Measurements from ENCODE around the gene NUP210. TPM values are rescaled to one million over a fixed set of nuclear protein-coding genes. Genes with fewer than 3 reads are reported as not detected.

Gene NUP210
- total and polyA plus RNA-seq, 2 experiments from 2014 or later: 13.8 to 73.9 TPM

DNA sequence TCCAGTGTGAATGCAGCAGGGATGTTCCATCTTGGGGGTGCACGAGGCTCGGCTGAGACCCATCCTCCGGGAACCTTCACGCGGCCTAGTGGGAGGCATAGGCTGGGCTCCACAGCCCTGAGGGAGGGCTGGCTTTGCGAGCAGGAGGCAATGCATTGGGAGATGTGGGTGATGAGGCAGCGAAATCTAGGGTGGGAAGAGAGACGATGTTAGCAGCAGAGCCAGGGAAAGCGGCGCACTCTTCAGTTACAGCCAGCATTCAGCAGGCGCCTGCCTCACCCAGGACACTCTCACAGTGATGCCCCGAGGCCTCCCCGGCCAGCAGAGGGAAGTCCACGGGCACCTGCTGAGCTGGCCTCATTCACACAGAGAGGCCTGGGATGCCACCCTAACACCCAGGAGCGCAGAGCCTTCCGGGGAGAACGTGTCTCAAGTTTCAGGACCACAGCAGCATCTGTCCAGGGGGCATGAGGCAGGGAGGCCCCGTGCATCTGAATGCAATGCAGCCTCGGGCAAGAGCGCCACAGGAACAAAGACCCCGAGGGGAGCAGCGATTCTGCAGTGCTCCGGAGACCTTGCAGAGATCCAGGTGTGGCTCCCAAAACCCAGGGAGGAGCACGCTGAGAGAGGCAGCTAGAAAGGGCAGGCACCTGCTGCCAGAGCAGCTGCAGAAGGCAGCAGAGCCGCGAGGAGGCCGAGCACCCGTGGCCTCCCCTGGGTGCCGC lies 102.4 kb downstream of the NUP210 start:
- Histone ChIP-seq H3K4me1 (ENCODE audit: insufficient read depth) (no peaks in the 10 kb centered on the region), H3F3A (replicated peaks; ENCODE audit: low read depth) (no peaks in the 10 kb centered on the region), H3K36me3 (ENCODE audit: insufficient read depth) (no peaks in the 10 kb centered on the region; the same call in 1 of the 2 replicates), H4K20me1 (replicated peaks; ENCODE audit: insufficient read depth) (no peaks in the 10 kb centered on the region), H3K4me2 (no peak overlapping the region), H3K79me2 (replicated peaks; ENCODE audit: insufficient read depth) (no peaks in the 10 kb centered on the region), H3K27ac (ENCODE audit: low read depth) (no peak overlapping the region), H2AFZ (no peak overlapping the region), H3K27me3 (ENCODE audit: insufficient read depth) (no peaks in the 10 kb centered on the region), H3K9me2 (ENCODE audit: insufficient read depth) (no peaks in the 10 kb centered on the region), H3K4me3 (no peak overlapping the region)
- Mint-ChIP-seq H3K36me3 (ENCODE audit: low read depth) (peaks cover 81% of the 10 kb centered on the region), H3K4me1 (no peaks in the 10 kb centered on the region), H3K9me3 (no peaks in the 10 kb centered on the region), H3K4me3 (no peak overlapping the region), H3K27ac (no peak overlapping the region), H3K27me3 (ENCODE audit: insufficient read depth, low read depth, poor library complexity) (peaks cover 21% of the 10 kb centered on the region)
- TF ChIP-seq, protein P1, sequence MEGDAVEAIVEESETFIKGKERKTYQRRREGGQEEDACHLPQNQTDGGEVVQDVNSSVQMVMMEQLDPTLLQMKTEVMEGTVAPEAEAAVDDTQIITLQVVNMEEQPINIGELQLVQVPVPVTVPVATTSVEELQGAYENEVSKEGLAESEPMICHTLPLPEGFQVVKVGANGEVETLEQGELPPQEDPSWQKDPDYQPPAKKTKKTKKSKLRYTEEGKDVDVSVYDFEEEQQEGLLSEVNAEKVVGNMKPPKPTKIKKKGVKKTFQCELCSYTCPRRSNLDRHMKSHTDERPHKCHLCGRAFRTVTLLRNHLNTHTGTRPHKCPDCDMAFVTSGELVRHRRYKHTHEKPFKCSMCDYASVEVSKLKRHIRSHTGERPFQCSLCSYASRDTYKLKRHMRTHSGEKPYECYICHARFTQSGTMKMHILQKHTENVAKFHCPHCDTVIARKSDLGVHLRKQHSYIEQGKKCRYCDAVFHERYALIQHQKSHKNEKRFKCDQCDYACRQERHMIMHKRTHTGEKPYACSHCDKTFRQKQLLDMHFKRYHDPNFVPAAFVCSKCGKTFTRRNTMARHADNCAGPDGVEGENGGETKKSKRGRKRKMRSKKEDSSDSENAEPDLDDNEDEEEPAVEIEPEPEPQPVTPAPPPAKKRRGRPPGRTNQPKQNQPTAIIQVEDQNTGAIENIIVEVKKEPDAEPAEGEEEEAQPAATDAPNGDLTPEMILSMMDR (conservative IDR thresholded peaks at IDR 0.05; ENCODE audit: low read depth in 2 of 2): no peak
- TF ChIP-seq POLR2AphosphoS5 (IDR thresholded peaks at IDR 0.05; ENCODE audit: low read depth) (no peak), CREB1 (CRISPR knock-in tag; IDR thresholded peaks at IDR 0.05; ENCODE audit: low read depth) (no peak), EZH2phosphoT487 (IDR thresholded peaks at IDR 0.05; ENCODE audit: unreplicated experiment) (no peak), JUNB (IDR thresholded peaks at IDR 0.05; ENCODE audit: unreplicated experiment) (no peak), EZH2 (IDR thresholded peaks at IDR 0.05; ENCODE audit: low read depth, unreplicated experiment) (no peak), ZNF331 (CRISPR knock-in tag; IDR thresholded peaks at IDR 0.05; ENCODE audit: low read depth) (no peak), ZNF114 (CRISPR knock-in tag; IDR thresholded peaks at IDR 0.05) (no peak), STAT1 (IDR thresholded peaks at IDR 0.05; ENCODE audit: unreplicated experiment) (no peak), NANOG (IDR thresholded peaks at IDR 0.05; ENCODE audit: borderline replicate concordance) (no peak)
- TF ChIP-seq, protein P2, sequence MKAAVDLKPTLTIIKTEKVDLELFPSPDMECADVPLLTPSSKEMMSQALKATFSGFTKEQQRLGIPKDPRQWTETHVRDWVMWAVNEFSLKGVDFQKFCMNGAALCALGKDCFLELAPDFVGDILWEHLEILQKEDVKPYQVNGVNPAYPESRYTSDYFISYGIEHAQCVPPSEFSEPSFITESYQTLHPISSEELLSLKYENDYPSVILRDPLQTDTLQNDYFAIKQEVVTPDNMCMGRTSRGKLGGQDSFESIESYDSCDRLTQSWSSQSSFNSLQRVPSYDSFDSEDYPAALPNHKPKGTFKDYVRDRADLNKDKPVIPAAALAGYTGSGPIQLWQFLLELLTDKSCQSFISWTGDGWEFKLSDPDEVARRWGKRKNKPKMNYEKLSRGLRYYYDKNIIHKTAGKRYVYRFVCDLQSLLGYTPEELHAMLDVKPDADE (IDR thresholded peaks at IDR 0.05): no peak
- TF ChIP-seq, protein P3, sequence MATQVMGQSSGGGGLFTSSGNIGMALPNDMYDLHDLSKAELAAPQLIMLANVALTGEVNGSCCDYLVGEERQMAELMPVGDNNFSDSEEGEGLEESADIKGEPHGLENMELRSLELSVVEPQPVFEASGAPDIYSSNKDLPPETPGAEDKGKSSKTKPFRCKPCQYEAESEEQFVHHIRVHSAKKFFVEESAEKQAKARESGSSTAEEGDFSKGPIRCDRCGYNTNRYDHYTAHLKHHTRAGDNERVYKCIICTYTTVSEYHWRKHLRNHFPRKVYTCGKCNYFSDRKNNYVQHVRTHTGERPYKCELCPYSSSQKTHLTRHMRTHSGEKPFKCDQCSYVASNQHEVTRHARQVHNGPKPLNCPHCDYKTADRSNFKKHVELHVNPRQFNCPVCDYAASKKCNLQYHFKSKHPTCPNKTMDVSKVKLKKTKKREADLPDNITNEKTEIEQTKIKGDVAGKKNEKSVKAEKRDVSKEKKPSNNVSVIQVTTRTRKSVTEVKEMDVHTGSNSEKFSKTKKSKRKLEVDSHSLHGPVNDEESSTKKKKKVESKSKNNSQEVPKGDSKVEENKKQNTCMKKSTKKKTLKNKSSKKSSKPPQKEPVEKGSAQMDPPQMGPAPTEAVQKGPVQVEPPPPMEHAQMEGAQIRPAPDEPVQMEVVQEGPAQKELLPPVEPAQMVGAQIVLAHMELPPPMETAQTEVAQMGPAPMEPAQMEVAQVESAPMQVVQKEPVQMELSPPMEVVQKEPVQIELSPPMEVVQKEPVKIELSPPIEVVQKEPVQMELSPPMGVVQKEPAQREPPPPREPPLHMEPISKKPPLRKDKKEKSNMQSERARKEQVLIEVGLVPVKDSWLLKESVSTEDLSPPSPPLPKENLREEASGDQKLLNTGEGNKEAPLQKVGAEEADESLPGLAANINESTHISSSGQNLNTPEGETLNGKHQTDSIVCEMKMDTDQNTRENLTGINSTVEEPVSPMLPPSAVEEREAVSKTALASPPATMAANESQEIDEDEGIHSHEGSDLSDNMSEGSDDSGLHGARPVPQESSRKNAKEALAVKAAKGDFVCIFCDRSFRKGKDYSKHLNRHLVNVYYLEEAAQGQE (IDR thresholded peaks at IDR 0.05; ENCODE audit: unreplicated experiment): no peak
- TF ChIP-seq, protein P4, sequence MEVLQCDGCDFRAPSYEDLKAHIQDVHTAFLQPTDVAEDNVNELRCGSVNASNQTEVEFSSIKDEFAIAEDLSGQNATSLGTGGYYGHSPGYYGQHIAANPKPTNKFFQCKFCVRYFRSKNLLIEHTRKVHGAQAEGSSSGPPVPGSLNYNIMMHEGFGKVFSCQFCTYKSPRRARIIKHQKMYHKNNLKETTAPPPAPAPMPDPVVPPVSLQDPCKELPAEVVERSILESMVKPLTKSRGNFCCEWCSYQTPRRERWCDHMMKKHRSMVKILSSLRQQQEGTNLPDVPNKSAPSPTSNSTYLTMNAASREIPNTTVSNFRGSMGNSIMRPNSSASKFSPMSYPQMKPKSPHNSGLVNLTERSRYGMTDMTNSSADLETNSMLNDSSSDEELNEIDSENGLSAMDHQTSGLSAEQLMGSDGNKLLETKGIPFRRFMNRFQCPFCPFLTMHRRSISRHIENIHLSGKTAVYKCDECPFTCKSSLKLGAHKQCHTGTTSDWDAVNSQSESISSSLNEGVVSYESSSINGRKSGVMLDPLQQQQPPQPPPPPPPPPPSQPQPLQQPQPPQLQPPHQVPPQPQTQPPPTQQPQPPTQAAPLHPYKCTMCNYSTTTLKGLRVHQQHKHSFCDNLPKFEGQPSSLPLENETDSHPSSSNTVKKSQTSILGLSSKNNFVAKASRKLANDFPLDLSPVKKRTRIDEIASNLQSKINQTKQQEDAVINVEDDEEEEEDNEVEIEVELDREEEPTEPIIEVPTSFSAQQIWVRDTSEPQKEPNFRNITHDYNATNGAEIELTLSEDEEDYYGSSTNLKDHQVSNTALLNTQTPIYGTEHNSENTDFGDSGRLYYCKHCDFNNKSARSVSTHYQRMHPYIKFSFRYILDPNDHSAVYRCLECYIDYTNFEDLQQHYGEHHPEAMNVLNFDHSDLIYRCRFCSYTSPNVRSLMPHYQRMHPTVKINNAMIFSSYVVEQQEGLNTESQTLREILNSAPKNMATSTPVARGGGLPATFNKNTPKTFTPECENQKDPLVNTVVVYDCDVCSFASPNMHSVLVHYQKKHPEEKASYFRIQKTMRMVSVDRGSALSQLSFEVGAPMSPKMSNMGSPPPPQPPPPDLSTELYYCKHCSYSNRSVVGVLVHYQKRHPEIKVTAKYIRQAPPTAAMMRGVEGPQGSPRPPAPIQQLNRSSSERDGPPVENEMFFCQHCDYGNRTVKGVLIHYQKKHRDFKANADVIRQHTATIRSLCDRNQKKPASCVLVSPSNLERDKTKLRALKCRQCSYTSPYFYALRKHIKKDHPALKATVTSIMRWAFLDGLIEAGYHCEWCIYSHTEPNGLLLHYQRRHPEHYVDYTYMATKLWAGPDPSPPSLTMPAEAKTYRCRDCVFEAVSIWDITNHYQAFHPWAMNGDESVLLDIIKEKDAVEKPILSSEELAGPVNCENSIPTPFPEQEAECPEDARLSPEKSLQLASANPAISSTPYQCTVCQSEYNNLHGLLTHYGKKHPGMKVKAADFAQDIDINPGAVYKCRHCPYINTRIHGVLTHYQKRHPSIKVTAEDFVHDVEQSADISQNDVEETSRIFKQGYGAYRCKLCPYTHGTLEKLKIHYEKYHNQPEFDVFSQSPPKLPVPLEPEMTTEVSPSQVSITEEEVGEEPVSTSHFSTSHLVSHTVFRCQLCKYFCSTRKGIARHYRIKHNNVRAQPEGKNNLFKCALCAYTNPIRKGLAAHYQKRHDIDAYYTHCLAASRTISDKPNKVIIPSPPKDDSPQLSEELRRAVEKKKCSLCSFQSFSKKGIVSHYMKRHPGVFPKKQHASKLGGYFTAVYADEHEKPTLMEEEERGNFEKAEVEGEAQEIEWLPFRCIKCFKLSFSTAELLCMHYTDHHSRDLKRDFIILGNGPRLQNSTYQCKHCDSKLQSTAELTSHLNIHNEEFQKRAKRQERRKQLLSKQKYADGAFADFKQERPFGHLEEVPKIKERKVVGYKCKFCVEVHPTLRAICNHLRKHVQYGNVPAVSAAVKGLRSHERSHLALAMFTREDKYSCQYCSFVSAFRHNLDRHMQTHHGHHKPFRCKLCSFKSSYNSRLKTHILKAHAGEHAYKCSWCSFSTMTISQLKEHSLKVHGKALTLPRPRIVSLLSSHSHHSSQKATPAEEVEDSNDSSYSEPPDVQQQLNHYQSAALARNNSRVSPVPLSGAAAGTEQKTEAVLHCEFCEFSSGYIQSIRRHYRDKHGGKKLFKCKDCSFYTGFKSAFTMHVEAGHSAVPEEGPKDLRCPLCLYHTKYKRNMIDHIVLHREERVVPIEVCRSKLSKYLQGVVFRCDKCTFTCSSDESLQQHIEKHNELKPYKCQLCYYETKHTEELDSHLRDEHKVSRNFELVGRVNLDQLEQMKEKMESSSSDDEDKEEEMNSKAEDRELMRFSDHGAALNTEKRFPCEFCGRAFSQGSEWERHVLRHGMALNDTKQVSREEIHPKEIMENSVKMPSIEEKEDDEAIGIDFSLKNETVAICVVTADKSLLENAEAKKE (CRISPR knock-in tag; IDR thresholded peaks at IDR 0.05): no peak
- no peak for DNase-seq (ENCODE audit: low spot score)
- ATAC-seq: no peak

Measured in GM23338 (cell line).